GM04504 (cell line): Measurements from ENCODE around the gene GPR63.

Source experiments
- DNase-seq: peaks from one replicate; pipeline ENCODE4 v3.0.0-alpha.2; 2012; ENCODE audit warnings: low read depth

The GPR63 gene

DNA sequence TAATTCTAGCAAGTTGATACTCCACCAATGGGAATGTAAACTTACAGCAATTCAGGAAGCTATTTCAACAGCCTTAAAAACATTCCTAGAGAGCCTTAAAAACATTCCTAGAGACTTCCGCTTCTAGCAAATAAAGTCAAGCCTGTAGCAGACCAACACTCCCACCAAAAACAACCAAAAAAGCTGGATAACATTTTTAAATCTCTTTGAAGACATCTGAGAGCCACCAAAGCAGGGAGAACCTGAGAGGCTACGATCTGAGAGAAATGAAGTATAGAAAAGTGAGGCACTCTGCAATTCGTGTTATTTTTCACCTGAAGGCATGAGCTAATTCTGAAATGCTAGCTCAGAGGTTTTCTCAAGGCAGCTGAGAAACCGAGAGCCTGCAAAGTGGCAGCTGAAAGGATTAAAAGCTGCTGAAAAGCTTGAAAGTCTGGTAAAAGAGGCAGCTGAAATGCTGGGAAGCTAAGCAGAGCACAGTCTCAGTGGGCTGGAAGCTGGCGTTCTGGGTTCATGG is 20.9 kb downstream of the GPR63 start:
- no peak for DNase-seq

DNA sequence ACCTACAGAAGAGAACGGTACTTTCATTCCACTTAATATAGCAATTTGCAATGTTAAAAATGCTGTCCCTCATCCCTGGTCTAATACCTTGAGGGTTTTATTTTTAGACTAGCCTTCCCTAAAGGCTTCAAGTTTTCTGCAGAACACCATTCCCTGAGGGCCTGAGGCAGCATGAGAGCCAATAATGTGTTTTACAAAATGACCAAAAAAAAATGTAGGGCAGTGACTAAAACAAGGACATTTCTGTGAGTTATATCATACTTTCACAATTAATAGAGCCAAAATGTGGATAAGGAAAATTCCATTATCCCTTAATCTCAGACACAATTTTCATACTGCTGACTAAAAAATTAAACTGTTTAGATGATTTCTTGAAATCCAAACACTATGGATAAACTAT is 22.7 kb downstream of the GPR63 start:
- no peak for DNase-seq

DNA sequence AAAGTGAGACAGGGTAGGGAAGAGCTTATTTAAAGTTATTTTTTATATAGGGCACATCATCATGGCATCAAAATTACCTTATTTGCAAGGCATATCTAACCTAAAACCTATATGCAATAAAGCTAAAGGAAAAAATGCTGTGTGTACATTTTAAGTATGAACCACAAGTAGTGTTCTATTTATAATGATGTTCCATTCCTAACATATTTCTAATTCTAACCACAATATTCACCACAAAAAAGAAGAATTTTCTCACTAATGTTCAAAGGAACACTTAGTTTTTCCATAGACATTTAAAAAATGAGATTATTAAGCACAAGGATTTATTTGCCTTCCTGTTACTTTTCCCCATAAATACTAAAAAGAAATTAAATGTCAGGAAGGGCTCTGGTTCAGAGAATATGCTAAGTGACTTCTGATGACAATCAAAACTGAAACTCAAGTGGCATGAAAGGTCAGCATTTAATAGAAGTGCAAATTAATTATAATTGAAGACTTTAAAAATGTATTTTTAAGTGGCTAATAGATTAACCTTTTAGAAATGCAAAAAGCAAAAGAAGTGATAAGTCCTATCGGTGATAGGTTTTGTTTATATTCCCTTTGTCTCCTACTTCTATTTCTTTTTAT is 25.1 kb downstream of the GPR63 start:
- DNase-seq: no peak

DNA sequence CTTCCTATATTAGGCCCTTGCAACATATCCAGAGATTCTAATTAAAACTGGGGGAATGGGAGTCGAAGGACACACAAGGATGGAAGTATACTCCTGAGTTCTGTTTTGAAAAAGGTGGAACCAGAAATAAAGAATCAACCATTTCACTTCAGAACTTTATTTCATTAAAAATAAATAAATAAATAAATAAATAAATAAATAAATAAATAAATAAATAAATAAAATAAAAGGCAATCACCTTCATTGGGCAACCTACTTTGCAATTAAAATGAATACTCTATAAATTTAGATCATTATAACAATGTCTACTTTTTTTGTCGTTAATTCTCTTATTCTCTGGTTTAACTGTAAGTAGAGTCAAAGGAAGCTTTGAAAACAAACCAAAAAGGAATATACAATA is 25.6 kb downstream of the GPR63 start:
- no peak for DNase-seq

DNA sequence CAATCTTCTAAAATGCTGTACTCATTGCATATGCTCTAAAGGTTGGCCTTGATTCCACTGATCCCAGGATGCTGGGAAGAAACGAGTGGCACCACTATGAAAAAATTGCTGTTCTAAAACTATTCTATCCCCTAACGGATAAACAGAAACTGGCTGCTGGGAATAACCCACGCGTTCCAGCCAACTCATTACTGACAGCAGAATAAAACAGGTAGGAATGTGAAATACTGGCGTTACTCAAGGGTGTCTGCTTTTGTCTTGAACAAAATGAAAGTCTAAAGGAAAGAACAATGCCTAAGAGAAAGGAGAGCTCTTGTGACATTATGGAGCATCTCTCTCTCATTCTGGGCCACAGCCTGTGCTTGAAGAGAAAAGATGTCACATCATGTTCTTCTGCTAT is 26.1 kb downstream of the GPR63 start:
- DNase-seq: no peak

DNA sequence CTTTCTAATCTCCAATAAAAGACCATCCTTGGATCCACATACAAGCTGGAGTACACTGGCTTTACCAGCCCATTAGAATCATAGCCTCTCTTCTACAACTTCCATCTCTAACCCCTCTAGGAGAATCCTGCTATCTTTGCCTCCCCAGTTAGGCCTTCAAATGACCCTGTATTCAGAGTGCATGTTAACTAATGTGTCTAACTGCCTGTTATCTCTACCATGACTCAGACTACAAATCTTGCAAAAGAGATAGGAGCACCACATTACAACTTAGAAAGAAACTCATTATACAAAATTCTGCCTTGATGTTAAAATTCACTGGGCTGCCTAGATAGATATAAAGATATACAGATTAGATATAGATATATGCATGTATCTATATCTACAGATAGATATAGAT is 28.2 kb downstream of the GPR63 start:
- DNase-seq: no peak

DNA sequence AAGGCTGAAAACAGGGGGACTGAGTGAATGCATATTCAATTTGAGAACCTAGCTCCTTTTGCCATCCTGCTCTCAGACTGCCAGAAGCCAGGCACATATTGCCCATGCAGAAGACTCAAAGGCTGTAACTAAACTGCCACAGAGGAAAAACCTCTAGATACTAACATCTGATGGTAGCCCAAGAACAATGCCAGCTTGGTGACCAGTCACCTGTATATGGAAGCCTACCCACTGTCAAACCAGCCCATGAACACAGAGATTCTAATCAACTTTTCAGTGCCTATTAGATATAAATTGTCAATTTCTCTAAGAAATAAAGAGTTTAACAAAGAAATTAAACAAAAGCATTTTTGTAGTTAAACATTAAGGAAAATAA is 34.2 kb downstream of the GPR63 start:
- DNase-seq: no peak

DNA sequence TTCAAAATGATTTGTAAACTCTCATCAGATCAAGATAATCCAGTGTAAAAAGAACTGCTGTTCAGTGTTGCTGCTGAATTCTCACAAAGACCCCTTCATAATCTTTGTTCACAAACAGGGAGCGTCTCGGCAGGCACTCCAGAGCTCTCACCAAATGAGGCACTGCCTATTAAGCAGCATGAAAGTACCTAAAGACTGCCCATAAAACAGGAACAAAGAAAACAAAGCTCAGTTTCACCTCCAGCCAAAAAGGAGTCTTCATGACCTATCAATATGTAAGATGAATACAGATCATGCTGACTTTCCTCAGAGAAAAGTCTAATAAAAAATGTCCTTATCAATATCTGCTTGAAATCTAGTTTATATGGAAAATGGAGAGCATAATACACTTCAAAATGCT is 41.8 kb downstream of the GPR63 start:
- DNase-seq: no peak

DNA sequence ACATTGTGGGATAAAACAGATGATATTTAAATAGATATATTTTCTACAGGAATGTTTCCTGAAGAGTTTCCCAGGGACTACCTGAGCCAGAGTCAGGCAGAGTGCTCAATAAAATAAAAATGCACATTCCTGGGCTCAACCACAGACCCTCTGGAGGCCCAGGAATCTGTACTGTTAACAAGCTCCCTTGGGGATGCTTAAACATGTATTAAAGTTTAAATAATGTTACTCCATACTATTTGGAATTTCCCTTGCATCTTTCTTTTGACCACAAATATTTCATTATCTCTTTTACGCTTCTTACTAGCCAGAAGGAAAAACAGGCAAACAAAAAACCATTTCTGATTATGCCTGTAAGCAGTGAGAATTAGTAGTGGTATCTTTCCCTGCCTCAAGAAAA is 42.3 kb downstream of the GPR63 start:
- no peak for DNase-seq

DNA sequence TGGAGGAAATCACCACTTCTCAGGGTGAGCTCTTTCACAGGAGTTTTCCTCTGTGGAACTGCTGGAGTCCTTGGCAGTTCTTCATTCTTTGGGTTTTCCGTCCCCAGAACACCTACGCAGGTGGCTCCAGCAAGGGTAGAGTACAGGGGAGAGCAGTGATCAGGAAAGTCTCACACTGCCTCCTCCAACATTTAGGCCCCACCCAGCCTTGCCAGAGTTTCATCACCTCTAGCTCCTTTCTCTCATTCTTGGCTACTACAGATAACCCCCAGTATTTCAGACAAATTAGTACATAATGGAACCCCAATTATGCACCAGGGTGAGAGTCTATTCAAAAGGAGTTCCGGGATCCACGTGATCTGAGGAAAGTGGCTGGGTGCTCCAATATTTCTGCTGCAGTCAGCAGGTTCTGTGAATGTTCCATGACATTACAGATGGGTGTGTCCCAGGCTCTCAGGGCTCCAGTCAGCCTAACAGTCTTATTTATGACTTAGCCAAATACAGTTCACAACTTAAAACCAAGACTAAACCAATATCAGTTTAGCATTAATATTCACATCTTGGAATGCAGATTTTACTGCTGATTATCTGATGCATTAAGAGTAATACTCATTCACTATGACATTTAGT is 44.6 kb downstream of the GPR63 start:
- no peak for DNase-seq

DNA sequence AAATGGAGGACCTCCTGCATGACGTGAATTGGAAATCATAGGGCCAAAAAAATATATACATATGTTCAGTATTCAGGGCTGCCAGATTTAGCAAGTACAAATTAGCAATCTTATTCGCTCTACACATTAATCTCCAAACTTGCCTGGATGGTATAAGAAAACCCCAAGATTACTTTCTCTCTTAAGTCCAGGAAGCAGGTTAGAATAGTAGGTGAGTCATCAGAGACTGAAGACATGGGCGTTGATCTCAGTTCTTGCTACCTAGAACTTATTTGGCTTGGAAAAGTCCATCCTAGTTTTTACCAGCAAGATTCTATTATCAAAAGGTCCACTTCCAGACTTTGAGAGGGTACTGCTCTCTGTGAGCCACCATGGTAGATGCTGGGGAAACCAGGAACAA is 47.4 kb downstream of the GPR63 start:
- no peak for DNase-seq

DNA sequence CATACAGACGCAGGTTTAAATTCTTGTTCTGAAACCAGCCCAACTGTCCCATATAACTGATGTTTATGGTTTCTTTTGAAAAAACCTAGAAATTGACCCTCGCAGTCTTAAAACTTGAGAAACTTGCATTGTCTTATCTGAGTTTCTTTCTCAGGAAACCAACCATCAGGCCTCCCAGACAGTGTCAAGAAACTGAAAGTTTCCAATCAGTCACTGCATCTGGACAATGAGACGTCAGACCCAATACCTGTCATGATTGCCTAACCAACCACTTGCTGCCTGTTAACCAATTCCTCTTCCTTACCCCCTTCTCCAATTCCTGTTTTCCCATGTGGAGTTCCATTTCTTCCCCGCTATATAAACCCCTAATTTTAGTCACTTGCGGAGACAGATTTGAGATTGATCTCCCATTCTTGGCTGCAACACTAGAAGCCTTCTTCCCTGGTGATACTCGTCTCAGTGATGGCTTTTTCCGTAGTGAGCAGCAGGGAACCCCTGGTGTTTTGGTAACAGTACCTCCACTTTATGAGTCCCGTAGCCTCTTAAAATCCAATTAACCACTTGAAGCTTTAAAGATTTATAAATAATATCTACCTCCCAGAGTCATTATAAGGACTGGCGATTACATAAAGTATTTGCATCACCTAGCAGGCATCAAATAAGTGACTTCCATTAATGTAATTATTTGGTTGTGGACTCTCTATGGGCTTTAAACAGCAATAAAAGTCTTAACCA is 49.3 kb downstream of the GPR63 start:
- DNase-seq: no peak

DNA sequence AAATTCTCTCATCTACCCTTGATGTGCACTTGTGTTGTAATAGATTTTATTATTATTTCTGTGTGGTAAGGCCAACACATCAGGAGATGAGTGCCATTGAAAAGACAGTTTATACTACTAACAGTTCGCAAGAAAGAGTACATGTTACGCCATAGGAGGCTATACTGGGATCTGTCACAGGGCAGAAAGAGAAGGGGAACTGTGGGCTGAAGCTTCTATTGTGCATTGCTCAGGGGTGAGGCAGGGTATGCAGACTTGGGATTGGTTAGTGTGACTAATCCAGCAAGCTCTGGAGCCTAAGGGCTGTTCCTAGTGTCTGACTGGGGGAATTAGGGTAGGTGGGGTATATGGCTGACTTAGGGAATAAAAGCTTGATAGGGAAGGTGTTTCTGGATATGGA is 50.9 kb downstream of the GPR63 start:
- DNase-seq: no peak

DNA sequence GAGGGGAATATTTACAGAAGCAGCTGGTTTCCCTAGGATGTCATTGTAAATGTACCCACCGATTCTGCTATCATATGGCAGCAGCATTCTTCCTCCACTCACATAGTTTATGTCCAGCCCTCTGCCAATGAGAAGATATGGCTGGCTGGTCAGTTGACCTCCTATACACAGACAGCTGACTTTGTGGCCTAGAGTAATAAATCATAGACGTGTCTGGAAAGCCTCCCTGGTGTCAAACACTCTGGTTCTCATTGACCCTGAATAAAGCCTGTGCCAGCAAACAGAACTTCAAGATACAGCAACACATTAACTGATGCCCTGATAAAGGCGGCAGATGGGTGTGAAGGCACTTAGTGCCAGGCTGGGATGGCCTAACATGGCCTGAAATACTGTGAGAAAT is 52.6 kb downstream of the GPR63 start:
- no peak for DNase-seq

DNA sequence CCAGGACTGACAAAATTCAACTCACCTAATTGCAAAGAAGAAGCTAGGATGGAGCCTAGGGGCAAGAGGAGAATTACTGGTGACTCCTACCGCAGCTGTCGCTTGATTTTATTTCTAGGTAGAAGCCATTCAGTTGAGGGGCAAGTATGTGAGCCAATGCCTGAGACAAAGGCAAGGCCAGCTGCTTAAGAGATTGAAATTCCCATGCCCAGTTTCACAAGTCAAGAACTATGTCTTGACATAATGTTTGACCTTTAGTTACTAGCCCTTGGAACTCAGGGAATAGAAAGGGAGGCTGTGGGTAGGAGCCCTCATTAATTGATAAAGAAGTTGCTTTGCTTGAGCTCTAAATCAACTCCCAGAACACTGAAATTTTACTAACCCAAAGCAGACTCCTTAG is 54.0 kb downstream of the GPR63 start:
- no peak for DNase-seq

DNA sequence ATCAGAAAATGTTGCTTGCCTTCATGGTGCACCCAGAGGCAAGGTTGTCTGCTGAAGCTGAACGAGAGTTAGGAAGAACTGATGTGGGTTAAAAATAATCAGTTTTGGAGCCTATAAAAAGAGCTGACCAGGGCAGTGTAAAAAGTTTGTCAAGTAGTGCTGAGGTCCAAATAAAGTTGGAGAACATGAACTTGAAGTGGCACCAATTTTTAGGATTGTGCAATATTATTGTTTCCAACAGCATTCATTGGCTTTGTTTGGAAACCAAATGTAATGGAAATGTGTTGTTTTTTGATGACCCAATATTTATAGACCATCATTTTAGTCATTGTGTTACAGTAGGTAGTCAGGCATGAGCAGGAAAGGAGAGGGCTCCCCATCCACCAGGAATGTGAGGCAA is 55.7 kb downstream of the GPR63 start:
- DNase-seq: no peak

DNA sequence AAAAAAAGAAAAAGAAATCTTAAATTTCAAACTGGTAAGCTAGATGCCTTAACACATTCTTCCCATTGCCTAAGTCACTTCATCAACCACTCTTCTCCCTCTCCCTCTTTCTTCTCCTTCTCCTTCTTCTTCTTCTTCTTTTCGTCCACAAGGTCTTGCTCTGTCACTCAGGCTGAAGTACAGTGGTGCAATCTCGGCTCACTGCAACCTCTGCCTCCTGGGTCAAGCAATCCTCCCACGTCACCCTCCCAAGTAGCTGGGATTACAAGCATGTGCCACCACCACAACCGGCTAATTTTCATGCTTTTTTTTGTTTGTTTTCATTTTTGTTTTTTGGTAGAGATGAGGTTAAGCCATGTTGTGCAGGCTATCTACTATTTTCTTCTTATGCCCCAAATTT is 60.2 kb downstream of the GPR63 start:
- DNase-seq: no peak

DNA sequence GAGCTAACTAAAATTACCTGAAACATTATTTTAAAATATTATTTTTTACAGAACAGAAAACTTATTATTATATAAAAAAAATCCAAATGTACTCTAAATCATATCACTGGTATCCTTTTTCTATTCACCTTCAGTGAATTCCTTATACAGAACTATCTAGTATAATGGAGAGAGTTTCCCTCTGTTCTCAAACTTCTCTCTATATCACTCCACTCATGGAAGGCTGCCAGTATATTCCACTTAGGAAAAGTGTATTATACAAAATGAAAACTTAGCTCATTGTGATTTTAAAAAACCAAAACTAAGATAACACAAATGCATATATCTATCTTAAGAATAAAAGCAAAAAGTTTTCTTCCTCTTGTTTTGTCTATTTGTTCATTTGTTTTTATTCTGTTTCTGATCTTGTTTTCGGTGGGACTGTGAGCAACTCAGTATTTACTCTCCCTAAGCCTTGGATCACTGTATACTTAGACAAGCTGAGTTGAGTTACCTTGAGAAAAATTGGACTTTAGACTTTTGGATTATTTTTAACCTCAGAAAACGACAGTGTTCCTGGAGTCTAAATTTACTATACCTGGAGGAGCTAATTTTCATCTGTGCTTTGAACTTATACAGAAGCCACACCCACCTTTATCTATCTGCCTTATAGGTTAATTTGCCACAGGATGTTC is 61.4 kb downstream of the GPR63 start:
- no peak for DNase-seq

DNA sequence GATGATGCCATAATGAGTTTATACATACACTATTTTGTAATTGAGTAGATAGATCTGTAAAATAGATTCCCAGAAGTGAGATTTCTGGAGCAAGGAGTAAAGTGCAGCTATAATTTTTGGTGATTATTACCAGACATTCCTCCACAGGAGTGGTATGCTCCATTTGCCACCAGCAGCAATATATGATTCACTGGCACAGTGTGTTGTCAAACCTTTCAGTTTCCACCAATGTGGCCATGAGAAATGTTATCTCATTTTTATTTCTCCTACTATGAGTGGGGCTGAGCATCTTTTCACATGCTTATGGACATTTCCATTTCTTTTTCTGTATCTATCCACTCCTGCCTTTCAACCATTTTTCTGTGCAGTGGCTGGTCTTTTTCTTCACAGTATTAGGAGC is 70.5 kb downstream of the GPR63 start:
- DNase-seq: no peak

DNA sequence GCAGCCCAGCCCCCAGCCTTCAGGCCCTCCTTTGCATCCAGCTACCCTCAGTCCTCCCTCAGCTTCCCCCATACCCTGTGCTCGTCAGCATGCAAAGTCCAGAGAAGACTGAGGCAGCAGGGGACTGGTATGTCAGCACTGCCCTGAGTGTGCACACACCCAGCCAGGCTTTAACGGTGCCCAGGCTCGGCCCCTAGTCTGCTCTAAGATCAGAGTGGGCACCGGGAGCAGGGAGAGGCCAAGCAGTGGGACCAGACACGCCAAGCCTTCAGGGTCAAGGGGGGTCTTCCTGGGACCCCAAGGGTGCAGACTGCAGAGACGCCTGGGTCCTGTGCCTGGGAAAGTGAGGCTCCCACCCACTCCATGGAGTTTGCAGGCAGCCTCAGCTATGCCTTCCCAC is 74.7 kb downstream of the GPR63 start:
- no peak for DNase-seq

DNA sequence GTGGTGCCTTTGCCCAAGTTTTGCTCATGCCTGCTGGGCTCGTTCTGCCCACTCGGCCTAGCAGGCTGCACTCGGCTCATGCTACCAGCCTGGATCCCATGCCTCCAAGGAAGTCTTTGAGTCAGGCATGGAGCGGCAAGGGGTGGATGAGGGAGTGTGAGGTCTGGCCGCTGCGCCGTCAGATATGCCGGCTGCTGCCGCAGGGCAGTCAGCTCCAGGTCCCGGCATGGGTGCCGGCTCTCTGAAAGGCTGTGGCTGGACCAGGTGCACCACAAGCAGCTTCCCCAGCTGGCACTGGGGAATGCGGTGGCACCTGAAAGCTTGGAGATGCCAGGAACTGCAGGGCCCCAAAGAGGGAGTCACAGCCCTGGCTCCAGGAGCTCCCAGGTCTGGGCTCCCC is 75.5 kb downstream of the GPR63 start:
- no peak for DNase-seq

DNA sequence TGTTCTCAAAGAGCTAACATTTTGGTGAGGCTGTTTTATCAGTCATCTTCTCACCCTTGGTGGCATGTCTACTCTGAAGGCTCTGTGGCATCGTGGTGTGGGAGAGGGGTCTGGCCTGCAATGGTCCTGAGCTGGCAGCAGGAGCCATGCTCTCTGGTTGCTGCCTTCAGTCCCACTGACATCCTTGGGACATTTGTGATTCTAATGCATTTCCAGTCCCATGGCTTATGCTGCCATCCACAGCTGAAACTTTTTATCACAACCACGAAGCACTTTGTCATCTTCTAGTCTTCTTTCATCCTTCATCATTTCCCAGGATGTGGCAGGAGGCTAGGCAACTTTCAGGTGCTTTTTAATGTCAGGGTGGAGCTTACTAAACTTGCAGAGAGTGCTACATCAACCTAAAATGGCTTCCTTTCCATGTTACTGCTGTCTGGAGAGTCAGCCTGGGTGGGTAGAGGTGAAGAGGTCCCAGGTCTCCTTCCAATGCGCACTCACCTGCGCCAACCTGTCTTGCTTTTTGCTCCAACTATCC is 77.1 kb downstream of the GPR63 start:
- no peak for DNase-seq

DNA sequence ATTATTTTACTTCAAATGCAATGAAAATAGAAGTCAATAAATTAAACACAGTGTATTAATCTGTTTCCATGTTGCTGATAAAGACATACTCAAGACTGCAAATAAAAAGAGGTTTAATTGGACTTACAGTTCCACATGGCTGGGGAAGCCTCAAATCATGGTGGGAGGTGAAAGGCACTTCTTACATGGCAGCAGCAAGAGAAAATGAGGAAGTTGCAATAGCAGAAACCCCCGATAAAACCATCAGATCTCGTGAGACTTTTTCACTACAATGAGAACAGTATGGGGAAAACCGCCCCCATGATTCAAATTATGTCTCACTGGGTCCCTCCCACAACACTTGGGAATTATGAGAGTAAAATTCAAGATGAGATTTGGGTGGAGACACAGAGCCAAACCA is 82.2 kb downstream of the GPR63 start:
- no peak for DNase-seq
